ENCODE measurements around the gene SPAG8.

SPAG8 gene

DNA sequence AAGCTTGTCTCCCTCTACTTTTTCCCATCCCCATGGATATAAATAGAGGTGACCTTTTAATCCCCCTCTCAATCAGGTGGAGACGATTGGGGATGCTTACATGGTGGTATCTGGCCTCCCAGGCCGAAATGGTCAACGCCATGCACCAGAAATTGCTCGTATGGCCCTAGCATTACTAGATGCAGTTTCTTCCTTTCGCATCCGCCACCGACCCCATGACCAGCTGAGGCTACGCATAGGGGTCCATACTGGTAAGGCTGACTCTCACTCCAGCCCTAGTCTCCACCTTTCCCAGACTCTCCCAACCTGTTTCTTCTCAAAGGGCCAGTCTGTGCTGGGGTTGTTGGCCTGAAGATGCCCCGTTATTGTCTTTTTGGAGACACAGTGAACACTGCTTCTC is 3.6 kb downstream of the SPAG8 start:
- DNase-seq, result no peak

- DNase-seq, result no peak
These were observed 6.0 kb downstream of the SPAG8 start for GRCh38 chr9:35806101-35806500.

GRCh38 chr9:35801328-35802128 is 10.5 kb downstream of the SPAG8 start:
- DNase-seq, result no peak

- no peak for DNase-seq
These were observed 11.5 kb downstream of the SPAG8 start for GRCh38 chr9:35800530-35800929.

DNA sequence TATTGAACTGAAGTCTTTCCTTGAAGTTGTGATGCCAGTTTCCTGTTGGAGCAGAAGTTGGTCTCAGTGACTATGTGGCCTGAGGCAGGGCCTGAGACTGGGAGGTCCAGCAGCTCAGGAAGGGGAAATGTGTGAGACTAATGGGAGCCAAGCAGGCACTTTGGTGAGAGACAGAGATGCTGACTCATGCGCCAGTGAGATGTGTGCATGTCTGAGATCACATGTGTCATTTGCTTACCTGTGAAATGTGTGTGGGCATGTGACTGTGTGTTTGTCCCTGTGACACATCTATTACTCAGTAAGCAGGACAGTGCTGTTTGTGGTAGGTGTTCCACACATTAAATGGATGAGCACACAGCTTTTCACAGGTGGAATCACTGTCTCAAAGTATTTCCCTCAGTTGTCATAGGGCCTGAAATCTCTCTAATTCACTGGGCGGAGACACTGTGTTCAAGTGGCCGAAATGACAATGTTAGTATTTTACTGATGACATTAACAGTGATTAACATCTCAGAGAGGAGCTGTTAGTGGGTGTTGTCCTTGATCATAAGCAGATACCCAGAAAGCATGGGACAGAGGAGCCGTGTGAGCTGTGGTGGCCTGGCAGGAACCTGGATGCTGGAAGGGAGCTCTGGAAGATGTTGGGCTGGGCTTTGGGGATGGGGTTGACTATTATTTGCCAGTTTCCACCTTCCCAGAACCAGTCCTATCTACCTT is 13.2 kb downstream of the SPAG8 start:
- DNase-seq, result no peak

- DNase-seq, result no peak
These were observed 14.6 kb downstream of the SPAG8 start for GRCh38 chr9:35797311-35798109.

GRCh38 chr9:35795695-35796094 is 16.4 kb downstream of the SPAG8 start:
- DNase-seq, result no peak

GRCh38 chr9:35793461-35793860 is 18.6 kb downstream of the SPAG8 start:
- DNase-seq, result no peak

DNA sequence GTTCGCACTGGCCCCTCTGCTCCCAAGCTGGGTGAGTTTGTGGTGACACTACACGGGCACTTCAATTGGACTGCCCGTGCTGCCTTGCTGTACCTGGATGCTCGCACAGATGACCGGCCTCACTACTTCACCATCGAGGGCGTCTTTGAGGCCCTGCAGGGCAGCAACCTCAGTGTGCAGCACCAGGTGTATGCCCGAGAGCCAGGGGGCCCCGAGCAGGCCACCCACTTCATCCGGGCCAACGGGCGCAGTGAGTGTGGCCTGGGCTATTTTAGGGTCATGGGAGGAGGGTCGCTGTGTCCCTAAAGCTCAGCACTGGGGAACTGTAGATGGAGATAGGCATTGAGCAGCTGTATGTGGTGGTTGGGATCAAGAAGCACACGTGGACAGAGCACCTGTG is 19.2 kb downstream of the SPAG8 start:
- DNase-seq, result no peak

DNA sequence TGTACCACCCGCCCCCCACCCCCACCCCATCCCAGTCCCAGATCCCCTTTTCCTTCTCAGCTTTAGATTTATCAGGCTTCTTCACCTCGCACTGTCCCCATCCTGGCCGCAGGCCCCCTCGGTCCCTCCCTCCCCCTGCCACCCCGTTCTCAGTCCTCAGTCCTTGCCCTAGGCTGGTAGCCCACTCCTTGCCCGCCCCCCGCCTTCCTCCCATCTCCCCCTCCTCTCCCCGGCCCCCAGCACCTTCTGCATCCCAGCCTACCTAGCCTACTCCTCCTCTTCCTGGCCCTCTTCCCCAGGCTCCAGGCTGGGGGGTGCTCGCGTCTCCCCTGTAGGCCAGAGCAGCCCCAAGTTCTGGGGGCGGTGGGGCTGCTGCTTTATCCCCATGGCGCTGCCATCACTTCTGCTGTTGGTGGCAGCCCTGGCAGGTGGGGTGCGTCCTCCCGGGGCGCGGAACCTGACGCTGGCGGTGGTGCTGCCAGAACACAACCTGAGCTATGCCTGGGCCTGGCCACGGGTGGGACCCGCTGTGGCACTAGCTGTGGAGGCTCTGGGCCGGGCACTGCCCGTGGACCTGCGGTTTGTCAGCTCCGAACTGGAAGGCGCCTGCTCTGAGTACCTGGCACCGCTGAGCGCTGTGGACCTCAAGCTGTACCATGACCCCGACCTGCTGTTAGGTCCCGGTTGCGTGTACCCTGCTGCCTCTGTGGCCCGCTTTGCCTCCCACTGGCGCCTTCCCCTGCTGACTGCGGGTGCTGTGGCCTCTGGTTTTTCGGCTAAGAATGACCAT is 19.8 kb downstream of the SPAG8 start:
- no peak for DNase-seq

- no peak for DNase-seq
These were observed 20.7 kb downstream of the SPAG8 start, which contains the start of gene NPR2 for GRCh38 chr9:35791297-35791921. TSS of gene NPR2 (plus strand) at chr9:35791591. CDS start at chr9:35792409, 818 bp downstream.

GRCh38 chr9:35790385-35791296 is 21.4 kb downstream of the SPAG8 start:
- DNase-seq, result peak; percentile 35

DNA sequence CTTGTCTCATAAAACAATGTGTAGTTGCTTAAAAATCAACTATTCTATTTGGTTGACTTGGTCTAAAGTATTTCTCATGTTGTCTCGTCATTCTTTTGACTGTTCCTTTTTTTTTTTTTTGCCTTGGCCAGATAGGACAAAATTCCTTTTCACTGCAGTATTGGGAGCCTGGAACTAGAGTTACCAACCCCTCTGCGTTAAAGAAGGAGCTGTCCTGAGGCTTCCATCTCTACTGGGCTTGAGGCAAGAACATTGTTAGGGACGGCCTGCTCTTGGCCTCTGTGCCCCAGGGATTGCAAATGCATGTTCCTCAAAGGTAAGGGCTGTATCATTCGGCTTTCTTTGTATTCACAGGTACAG is 22.1 kb downstream of the SPAG8 start:
- DNase-seq, result no peak

GRCh38 chr9:35789541-35789940 is 22.5 kb downstream of the SPAG8 start:
- no peak for DNase-seq

DNA sequence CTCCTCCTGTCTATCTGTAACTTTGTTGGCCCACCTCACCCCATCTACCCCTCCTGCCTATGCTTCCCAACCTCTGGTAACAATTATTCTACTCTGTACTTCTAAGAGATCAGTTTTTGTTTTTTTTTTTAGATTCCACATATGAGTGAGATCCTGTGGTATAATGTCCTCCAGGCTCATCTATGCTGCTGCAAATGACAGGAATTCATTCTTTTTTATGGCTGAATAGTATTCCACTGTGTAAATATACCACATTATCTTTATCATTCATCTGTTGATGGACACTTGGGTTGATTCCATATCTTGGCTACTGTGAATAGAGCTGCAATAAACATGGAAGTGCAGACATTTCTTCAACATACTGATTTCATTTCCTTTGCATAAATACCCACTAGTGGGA is 28.6 kb downstream of the SPAG8 start:
- DNase-seq, result no peak

GRCh38 chr9:35781066-35781465 is 31.0 kb downstream of the SPAG8 start:
- DNase-seq, result no peak

DNA sequence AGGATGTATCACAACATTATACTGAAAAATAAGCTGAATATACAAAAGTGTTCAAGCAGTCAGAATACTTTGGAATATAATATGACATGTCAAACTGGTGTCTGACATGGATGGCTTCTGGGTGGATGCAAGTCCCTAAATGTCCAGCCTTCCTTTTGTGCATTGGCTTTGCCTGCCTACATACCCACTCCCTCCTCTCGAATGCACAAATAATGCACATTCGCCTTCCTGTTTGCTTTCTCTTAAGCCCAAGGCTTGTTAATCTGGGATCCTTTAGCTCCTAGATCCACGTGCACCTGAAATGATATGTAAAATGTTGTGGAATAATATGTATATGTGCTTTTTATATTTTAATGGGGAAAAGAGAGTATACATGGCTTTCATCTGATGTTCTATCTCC is 33.6 kb downstream of the SPAG8 start:
- no peak for DNase-seq

- peak; percentile 62 for DNase-seq
These were observed 36.0 kb downstream of the SPAG8 start for GRCh38 chr9:35776018-35776417.

DNA sequence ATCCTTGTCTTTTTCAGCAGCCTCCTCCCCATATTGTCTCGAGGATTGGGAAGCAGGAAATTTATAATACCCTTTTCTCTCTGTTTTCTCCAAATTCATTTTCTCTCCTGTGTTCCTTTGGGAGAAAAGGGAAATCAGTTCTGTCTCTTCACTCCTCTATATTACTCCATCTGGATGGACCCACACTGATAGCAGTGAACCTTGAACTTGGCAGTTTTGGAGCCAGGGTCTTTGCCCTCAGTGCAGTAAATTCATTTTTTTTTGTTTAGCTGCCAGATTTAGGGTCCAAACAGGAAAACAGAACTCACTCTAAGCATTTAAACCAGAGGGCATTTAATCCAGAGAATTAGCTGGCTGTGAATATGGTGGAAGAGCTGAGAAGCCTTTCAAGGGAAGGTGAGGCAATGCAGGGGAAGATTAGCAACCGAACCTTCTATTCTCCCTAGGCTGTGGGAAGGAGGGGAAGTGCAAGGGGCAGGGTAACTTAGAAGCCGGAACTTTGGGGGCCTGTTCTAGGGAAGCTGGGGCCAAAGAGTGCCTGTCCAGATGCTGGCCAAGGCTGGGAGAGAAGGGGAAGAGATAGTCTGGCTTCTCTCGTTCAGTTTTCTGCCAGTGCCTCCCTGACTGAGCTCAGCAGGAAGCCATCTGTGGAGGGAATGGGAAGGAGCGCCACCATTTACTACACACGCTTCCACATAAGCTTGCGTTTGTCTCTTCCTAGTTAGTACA is 37.0 kb downstream of the SPAG8 start:
- DNase-seq, result no peak

DNA sequence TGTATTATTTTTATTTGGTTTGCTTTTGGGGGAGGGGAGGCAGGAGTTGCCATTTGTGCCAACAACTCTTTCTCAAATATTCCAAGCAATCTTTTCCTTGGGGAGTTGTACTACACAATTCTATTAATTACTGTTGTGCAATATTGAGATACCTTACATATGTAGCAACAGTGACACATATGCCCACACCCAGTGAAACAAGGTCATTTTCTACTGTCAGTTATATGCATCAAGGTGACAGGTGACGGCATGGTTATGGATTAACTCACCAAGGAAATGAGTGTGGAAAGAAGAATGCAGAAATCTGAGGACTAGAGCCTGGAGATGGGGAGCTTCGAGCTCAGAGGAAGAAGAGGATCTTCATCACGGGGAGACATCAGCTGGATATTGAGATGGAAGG is 40.1 kb downstream of the SPAG8 start:
- DNase-seq, result no peak

All from NCI-H1436 treated with DMSO at 0.1 percent for 48 hours (cell line).